IPS DF 4.7 (cell line): ENCODE measurements around the gene OSBPL9.
"Not testable (repeated sequence)": the region's sequence is repeated elsewhere in the genome, so short reads cannot be mapped to it uniquely, and the experiment has no call there.

Source experiments
- DNase-seq: peaks from one replicate; pipeline ENCODE4 v3.0.0-alpha.2; 2013; ENCODE audit warnings: low spot score; ENCODE audit errors: extremely low read depth

OSBPL9 gene

DNA sequence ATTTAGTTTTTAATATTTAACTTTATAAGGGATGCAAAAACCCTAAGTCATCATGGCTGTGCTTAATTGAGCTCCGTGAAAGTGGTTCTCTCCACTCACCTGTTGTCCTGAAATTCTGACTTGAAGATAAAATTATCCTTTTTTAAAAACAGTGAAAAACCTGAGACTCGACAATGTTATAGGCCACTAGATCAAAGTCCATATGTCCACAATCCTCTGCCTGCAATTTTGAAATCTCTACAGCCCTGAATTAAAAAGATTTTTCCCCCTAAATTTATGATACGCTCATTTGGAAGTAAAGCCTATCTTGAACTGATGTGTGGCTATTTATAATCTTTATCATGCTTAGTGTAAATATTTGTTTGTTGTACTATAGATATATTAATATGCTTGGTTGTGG lies 18.7 kb downstream of the OSBPL9 start:
- no peak for DNase-seq

DNA sequence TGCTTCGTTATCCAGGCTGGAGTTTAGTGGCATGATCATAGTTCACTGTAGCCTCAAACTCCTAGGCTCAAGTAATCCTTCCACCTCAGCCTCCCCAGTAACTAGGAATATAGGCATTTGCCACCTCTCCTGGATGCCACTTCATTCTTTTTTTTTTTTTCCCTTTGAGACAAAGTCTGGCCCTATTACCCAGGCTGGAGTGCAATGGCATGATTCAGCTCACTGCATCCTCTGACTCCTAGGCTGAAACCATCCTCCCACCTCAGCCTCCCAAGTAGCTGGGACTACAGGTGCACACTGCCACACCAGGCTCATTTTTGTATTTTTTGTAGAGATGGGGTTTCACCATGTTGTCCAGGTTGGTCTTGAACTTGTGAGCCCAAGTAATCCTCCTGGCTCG lies 19.3 kb downstream of the OSBPL9 start:
- DNase-seq: no peak

DNA sequence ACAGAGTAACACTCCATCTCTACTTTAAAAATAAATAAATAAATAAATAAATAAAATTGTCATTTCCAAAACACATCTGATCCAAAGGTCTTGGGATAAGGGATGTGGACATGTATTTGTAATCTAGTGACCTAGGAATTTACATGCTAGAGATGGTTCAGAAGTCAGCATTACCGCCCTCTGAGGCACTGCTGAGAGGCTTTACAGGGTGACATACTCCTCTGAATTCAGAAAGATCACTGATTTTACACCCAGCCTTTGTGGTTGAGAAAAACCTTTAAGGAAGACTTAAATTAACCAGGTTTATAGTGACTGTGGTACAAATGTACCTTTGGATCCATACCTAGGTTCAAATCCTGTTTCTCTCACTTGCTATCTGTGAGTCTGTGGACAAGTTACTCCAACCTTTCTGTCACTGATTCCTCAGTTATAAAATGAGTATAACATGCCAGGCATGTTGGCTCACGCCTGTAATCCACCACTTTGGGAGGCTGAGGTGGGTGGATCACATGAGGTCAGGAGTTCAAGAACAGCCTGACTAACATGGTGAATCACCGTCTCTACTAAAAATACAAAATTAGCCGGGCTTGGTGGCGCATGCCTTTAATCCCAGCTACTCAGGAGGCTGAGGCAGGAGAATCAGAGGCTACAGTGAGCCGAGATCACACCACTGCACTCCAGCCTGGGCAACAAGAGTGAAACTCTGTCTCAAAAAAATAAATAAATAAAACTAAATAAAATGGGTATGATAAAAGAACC lies 20.1 kb downstream of the OSBPL9 start:
- DNase-seq: no peak

DNA sequence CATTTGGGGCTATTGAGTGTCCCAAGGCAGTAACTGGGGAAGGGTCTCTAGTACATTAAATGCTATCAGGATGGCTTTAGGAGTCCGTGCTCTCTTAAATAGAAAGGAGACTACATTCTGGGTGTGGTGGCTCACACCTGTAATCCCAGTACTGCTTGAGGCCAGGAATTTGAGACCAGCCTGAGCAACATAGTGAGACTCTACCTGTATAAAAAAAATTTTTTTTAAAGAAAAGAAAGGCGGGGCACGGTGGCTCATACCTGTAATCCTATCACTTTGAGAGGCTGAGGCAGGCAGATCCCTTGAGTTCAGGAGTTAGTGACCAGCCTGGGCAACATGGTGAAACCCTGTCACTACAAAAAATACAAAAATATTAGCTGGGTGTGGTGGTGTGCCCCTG lies 21.5 kb downstream of the OSBPL9 start:
- no peak for DNase-seq

DNA sequence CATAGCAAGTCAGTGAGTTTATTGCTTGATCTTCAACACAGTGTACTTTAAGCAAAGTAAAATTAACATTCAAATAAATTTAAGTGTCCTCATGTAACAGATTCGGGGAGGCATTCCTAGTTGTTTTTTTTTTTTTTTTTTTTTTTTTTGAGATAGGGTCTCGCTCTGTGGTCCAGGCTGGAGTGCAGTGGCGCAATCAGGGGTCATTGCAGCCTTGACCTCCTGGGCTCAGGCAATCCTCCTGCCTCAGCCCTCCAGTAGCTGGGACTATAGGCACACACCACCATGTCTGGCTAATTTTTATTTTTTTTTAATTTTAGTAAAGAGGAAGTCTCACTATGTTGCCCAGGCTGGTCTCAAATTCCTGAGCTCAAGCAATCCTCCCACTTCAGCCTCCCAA lies 22.8 kb downstream of the OSBPL9 start:
- DNase-seq: no peak

DNA sequence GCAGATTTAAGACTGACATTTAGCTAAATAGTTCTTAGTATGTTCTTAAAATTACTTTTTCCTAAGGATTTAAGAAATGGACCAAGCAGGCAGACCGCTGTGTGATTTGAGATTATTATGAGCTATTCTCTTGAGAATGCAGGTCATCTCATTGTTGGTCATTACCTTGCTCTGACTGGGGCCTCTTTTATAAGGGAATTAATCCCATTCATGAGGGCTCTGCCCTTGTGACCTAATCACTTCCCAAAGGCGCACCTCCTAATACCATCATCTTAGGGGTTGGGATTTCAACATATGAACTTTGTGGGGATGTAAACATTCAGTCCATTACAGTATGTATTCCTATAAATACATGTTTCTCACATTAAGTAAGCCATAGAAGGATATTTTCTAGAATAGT lies 24.2 kb downstream of the OSBPL9 start:
- no peak for DNase-seq

DNA sequence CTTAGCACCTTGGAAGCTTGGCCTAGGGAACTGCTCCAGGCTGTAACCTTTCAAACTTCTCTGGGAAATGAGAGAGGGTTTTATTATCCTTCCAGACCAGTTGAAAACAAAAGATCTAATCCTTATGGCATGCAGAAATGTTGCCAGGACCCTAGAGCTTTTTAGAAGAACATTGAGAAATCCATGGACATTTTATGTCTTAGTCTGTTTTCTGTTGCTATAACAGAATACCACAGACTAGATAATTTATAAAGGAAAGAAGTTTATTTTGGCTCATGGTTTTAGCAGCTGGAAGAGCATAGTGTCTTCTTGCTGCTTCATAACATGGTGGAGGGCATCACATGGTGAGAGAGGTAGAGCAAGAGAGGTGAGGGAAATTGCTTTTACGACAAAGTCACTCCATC lies 25.8 kb downstream of the OSBPL9 start:
- DNase-seq: no peak

DNA sequence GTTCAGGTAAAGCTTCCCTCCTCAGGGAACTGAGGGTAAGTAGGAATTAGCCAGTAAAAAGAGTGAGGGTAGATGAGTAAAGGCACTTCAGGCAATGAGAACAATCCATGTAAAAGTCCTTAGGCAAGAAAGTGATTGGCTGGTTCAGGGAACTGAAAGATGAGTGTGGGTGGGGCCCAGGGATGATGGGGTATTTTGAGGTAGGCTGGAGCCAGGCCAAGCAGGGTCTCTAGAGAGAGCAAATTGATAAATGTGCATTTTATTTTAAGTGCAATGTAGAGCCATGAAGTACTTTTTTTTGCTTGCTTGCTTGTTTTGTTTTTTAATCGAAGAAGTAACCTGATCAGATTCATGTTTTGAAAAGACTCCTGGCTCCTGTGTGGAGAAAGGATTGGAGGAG lies 26.5 kb downstream of the OSBPL9 start:
- no peak for DNase-seq

DNA sequence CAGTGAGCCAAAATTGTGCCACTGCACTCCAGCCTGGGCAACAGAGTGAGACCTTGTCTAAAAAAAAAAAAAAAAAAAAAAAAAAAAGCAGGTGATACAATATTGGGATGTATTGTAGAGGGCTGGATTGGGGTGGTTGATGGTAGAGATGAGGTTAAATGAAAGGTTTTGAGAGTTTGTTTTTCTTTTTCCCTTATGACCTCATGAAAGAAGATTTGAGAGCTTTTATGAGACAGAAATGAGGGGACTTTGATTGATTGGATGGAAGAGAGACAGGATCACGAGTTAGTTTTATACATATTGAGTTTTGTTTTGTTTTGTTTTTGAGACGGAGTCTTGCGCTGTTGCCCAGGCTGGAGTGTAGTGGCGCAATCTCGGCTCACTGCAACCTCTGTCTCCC lies 27.1 kb downstream of the OSBPL9 start:
- DNase-seq: no peak

DNA sequence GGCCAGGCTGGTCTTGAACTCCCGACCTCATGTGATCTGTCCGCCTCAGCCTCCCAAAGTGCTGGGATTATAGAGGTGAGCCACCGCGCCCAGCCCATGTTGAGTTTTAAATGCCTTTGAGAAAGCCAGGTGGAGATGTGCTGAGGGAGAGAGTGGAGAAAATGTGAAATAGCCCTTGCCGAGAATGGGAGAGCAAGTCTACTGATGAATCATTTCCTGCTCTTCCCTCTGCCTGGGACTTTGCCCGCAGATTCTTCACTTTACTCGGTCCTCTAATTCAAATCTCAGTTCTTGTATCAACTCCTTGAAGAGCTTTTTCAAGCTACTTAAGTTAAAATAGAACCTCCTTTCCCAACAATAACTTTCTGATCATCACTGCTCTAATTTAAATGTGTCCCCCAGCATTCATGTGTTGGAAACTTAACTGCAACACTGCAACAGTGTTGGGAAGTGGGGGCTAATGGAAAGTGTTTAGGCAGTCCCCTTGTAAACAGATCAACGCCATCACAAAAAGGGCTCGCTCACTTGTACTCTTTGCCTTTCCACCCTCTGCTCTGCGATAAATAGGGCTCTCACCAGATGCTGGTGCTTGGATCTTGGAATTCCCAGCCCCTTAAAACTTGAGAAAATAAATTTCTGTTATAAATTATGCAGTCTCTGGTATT lies 27.8 kb downstream of the OSBPL9 start:
- DNase-seq: no peak

DNA sequence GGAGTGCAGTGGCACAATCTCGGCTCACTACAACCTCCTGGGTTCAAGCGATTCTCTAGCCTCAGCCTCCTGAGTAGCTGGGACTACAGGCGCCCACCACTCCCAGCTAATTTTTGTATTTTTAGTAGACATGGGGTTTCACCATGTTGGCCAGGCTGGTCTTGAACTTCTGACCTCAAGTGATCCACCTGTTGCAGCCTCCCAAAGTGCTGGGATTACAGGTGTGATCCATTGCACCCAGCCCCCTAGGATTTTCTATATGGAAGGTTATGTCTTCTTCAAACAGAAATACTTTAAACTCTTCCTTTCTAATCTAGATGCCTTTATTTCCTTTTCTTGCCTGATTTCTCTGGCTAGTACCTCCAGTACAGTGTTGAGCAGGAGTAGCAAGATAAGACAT lies 29.7 kb downstream of the OSBPL9 start:
- DNase-seq: not testable (repeated sequence)

DNA sequence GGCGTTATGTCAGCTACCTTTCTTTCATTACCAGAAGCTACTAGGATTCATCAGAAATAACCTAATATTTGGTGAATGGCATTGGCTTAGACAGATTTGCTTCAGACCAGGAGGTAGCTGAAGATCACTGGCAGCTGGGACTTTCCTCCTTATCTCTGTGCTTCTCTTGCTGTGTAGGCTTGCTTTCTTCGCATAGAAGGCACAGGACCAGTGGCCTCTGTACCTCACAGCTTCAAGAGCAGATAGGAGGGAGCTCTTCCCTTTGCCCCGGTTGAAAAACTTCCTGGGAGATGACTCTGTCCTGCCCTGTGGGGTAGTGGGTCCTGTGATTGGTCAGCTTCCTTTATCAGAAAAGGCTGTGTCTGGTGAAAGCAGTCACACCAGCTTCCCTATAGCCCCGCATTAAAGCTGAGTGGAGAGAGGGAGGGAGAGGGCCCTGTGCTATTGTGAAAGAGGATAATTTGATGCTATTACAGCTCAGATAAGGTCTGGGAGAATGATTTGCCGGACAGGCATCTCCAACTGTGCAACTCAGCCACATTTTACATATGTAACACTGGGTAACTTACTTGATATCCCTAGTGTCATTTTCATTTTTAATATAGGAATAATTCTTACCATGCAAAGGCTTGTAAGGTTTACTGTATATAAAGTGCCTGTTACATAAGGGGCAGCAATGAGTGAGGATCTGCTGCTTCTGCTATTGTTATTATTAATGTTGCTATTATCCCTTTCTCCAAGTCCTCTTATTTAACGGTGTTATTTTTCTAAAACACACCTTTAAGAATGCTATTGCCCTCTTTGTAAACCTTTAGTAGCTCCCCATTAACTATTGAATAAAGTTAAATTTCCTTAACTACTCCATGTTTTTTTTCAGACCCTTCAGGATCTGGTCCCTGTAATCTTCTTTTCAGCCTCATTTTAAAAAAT lies 31.6 kb downstream of the OSBPL9 start:
- no peak for DNase-seq

DNA sequence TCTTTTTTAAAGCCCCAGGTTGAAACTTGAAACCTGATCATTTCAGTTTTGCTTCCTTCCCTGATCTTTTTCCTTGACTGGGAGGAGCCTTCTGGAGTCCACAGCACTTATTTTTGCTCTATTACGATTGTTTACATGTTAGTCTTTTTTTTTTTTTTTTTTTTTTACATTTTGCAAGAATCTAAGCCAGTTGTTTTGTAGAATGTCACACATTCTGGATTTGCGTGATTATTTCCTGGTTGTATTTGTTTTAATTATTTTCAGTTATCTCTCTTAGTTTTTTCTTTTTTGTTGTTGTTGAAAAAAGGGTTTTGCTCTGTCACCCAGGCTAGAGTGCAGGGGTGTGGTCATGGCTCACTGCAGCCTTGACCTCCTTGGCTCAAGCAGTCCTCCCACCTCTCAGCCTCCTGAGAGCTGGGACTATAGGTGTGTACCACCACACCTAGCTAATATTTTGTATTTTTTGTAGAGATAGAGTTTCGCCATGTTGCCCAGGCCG lies 32.8 kb downstream of the OSBPL9 start:
- no peak for DNase-seq

DNA sequence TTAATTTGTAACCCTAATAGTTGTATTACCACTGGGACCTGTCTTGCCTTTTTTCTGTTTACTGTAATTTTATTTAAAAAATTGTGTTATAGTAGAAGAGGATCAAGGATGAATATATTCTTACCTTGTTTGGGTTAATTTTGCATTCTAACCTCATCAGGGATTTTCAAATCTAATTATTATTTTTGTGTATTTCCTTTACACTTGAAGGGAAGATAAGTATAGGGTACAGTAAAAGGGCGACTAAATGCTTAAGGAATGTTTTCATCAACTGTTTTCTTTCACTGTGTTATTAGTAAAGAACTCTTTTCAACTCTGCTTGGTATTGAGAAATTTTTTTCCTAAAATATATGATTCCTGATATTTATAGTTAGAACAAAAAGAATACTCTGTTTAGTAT lies 33.3 kb downstream of the OSBPL9 start:
- no peak for DNase-seq

DNA sequence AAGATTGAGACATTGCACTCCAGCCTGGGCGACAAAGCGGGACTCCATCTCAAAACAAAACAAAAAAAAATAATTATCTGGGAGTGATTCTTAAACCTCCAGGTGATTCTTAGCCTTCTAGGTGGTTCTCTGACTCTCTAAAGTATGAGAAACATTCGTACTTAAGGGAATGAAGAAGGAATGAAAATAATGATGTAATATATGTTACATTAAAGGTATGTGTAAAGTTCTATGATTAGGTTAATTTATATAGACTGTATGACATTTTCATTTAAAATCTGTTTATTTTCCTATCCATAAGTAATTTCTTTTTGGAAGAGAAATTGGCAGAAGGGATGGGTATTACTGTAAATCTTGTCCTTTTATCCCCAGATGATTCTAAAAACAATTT lies 34.7 kb downstream of the OSBPL9 start:
- DNase-seq: no peak

DNA sequence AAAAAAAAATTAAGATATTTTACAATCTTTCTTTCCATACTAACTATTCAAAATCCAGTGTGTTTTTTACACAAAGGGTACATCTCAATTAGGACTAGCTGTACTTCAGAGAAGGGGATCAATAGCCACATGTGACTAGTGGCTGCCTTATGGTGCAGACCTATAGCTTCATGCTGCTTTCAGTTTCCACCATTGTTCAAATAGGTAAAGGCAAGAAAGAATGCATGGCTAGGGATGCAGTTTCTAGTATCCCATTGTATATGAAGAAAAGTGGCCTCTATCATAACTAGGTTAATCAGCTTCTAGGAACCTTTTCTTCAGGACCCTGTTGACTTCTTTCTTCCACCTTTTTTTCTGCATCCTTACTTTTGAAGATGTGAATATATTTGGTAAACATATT lies 35.7 kb downstream of the OSBPL9 start:
- no peak for DNase-seq

DNA sequence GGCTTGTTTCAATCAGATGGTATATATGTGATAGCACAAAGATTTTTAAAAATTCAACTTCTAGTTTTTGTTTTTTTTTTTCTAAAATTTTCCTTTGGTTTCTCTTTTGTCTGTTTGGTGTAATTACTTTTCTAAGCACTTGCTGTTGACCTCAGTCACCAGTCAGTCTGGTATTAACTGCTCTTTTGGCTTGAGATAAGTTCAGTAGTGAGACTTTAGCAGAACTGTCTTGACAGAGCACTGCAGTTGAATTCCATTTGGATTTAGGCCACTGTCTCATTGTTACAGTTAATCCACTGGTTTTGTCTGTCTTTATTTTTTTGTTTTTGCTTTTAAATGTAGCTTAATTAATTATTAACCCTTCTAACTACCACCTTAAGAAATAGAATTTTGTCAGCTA lies 36.2 kb downstream of the OSBPL9 start:
- no peak for DNase-seq

DNA sequence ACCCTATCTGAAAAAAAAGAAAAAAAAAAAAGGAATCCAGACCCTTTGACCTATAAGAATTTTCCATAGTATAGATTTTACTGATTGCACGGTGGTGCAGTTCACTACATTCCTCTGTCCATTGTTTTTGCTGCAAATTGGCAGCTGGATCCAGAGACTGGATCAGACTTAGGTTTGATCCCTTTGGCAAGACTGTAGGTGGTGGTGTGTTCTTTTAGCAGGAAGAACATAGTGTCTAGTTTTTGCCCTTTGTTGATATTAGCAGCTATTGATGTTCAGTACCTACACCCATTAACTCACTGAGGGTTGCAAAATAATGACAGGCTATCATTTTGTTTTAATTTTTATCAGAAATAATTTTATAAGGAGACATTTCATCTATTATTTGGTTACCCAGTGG lies 37.1 kb downstream of the OSBPL9 start:
- no peak for DNase-seq

DNA sequence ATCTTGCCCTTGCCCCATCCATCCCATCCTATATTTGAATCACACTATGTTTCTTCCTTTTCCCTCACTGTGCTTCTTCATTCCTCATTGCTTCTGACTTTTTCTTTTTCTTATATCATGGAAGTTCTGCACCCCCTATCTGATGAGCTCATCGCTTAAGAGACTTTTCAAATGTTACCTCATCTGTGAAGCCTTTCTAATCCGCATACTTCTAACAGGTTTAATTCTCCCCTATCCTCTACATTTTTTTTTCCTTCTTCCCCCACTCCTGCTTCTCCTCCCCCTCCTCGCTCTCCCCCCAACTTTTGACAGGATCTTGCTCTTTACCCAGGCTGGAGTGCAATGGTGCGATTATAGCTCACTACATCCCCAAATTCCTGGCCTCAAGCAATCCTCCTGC lies 39.5 kb downstream of the OSBPL9 start:
- DNase-seq: no peak

DNA sequence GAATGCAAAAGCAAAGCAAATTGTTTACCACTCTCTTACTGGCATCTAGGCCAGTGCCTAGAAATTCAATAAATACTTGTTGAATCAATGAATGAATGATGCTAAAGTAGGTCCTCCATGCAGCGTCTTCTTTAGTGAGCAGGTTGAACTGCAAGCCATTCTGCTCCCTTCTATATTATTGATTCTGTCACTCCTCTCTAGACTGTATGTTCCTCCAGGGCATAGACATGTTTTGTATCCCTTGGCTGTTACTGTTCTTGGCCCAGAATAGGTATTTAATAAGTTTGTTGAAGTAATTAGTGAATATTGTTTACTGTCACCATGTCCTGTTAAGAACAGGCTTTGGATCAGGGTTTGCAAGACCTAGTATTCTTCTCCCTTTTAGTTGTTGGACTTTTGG lies 43.7 kb downstream of the OSBPL9 start:
- DNase-seq: no peak

DNA sequence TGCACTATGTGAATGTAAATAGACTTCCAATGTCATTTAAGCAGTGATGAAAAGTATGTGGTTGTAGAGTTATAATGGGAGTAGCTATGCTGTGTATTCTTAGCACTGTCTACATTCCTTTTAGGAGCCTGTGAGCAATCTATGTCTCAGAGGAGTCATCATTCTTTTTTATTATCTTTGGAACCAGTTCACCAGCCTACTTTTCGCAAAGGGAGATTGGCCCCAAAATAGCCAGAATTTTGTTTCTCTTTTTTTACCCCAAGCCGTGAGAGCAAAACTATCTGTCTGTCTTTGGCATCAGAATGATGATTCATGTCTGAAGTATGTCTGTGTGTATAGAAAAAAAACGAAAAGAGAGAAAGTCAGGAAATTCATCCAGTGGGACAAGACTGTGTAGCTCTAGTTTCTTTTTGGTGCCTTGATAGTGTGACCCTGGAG lies 44.2 kb downstream of the OSBPL9 start:
- DNase-seq: no peak

DNA sequence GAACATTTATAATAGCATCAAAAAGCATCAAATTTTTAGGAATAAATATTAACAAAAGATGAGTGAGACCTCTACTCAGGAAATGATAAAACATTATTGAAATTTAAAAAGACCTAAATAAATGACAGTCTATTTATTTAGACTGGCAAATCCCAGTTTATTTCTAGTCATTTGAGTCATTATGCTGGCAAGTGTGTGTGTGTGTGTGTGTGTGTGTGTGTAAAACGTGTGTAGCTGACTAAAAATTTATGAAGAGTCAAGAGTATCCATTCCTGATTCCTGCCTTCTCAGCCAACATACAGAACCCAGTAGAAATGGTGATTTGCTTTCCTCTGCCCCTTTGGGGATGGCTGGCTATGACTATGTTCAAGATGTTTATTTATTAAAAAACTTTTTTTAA lies 46.2 kb downstream of the OSBPL9 start:
- no peak for DNase-seq
